Measurements from ENCODE around the gene TFEB.

The TFEB gene

GRCh38 chr6:41672016-41672415 lies 63.4 kb downstream of the TFEB start:
- Histone ChIP-seq H3K9ac (ENCODE audit: low read length) (no peak overlapping the region), H3K4me3 (ENCODE audit: low read length) (no peak overlapping the region), H3K4me1 (ENCODE audit: control insufficient read depth, low read depth, low read length) (no peaks in the 10 kb centered on the region), H3K9me3 (ENCODE audit: control insufficient read depth, low read depth, low read length) (peaks cover 3% of the 10 kb centered on the region), H3K27ac (ENCODE audit: low read length) (no peak overlapping the region), H3K36me3 (ENCODE audit: control insufficient read depth, low read depth, low read length) (no peaks in the 10 kb centered on the region), H3K27me3 (ENCODE audit: control insufficient read depth, insufficient read depth, low read length) (peaks cover 7% of the 10 kb centered on the region)

- H3K27me3 ChIP-seq (ENCODE audit: control insufficient read depth, insufficient read depth, low read length), result peaks cover 3% of the 10 kb centered on the region
- no peak overlapping the region for H3K9ac ChIP-seq (ENCODE audit: low read length)
- no peak overlapping the region for H3K4me3 ChIP-seq (ENCODE audit: low read length)
- H3K36me3 ChIP-seq (ENCODE audit: control insufficient read depth, low read depth, low read length), result no peaks in the 10 kb centered on the region
- H3K27ac ChIP-seq (ENCODE audit: low read length), result no peak overlapping the region
- H3K9me3 ChIP-seq (ENCODE audit: control insufficient read depth, low read depth, low read length), result peaks cover 3% of the 10 kb centered on the region
- H3K4me1 ChIP-seq (ENCODE audit: control insufficient read depth, low read depth, low read length), result no peaks in the 10 kb centered on the region
Measured at GRCh38 chr6:41671376-41671775, 64.0 kb downstream of the TFEB start.

- Histone ChIP-seq H3K27ac (ENCODE audit: low read length) (no peak overlapping the region), H3K4me3 (ENCODE audit: low read length) (no peak overlapping the region), H3K9ac (ENCODE audit: low read length) (no peak overlapping the region), H3K9me3 (ENCODE audit: control insufficient read depth, low read depth, low read length) (peaks cover 3% of the 10 kb centered on the region), H3K27me3 (ENCODE audit: control insufficient read depth, insufficient read depth, low read length) (peaks cover 3% of the 10 kb centered on the region), H3K36me3 (ENCODE audit: control insufficient read depth, low read depth, low read length) (no peaks in the 10 kb centered on the region), H3K4me1 (ENCODE audit: control insufficient read depth, low read depth, low read length) (no peaks in the 10 kb centered on the region)
Measured at GRCh38 chr6:41670703-41671360, 64.6 kb downstream of the TFEB start.

- no peak overlapping the region for H3K4me3 ChIP-seq (ENCODE audit: low read length)
- no peaks in the 10 kb centered on the region for H3K36me3 ChIP-seq (ENCODE audit: control insufficient read depth, low read depth, low read length)
- H3K27ac ChIP-seq (ENCODE audit: low read length), result no peak overlapping the region
- peaks cover 3% of the 10 kb centered on the region for H3K9me3 ChIP-seq (ENCODE audit: control insufficient read depth, low read depth, low read length)
- no peak overlapping the region for H3K9ac ChIP-seq (ENCODE audit: low read length)
- H3K27me3 ChIP-seq (ENCODE audit: control insufficient read depth, insufficient read depth, low read length), result peaks cover 3% of the 10 kb centered on the region
- no peaks in the 10 kb centered on the region for H3K4me1 ChIP-seq (ENCODE audit: control insufficient read depth, low read depth, low read length)
Measured at GRCh38 chr6:41668968-41669367, 66.4 kb downstream of the TFEB start.

GRCh38 chr6:41667195-41667594 lies 68.2 kb downstream of the TFEB start:
- H3K36me3 ChIP-seq (ENCODE audit: control insufficient read depth, low read depth, low read length), result no peaks in the 10 kb centered on the region
- peaks cover 3% of the 10 kb centered on the region for H3K9me3 ChIP-seq (ENCODE audit: control insufficient read depth, low read depth, low read length)
- no peak overlapping the region for H3K9ac ChIP-seq (ENCODE audit: low read length)
- no peaks in the 10 kb centered on the region for H3K4me1 ChIP-seq (ENCODE audit: control insufficient read depth, low read depth, low read length)
- peaks cover 3% of the 10 kb centered on the region for H3K27me3 ChIP-seq (ENCODE audit: control insufficient read depth, insufficient read depth, low read length)
- no peak overlapping the region for H3K27ac ChIP-seq (ENCODE audit: low read length)
- H3K4me3 ChIP-seq (ENCODE audit: low read length), result no peak overlapping the region

GRCh38 chr6:41664271-41664670 lies 71.1 kb downstream of the TFEB start:
- no peak overlapping the region for H3K27ac ChIP-seq (ENCODE audit: low read length)
- H3K4me3 ChIP-seq (ENCODE audit: low read length), result no peak overlapping the region
- H3K36me3 ChIP-seq (ENCODE audit: control insufficient read depth, low read depth, low read length), result no peaks in the 10 kb centered on the region
- H3K9me3 ChIP-seq (ENCODE audit: control insufficient read depth, low read depth, low read length), result peaks cover 3% of the 10 kb centered on the region
- no peaks in the 10 kb centered on the region for H3K4me1 ChIP-seq (ENCODE audit: control insufficient read depth, low read depth, low read length)
- no peaks in the 10 kb centered on the region for H3K27me3 ChIP-seq (ENCODE audit: control insufficient read depth, insufficient read depth, low read length)
- H3K9ac ChIP-seq (ENCODE audit: low read length), result no peak overlapping the region

- Histone ChIP-seq H3K27ac (ENCODE audit: low read length) (no peak overlapping the region), H3K4me1 (ENCODE audit: control insufficient read depth, low read depth, low read length) (no peaks in the 10 kb centered on the region), H3K36me3 (ENCODE audit: control insufficient read depth, low read depth, low read length) (no peaks in the 10 kb centered on the region), H3K9ac (ENCODE audit: low read length) (no peak overlapping the region), H3K9me3 (ENCODE audit: control insufficient read depth, low read depth, low read length) (no peaks in the 10 kb centered on the region), H3K4me3 (ENCODE audit: low read length) (no peak overlapping the region), H3K27me3 (ENCODE audit: control insufficient read depth, insufficient read depth, low read length) (no peaks in the 10 kb centered on the region)
Measured at GRCh38 chr6:41663568-41663967, 71.8 kb downstream of the TFEB start.

GRCh38 chr6:41659935-41660334 lies 75.5 kb downstream of the TFEB start:
- Histone ChIP-seq H3K4me1 (ENCODE audit: control insufficient read depth, low read depth, low read length) (no peaks in the 10 kb centered on the region), H3K27ac (ENCODE audit: low read length) (no peak overlapping the region), H3K4me3 (ENCODE audit: low read length) (no peak overlapping the region), H3K27me3 (ENCODE audit: control insufficient read depth, insufficient read depth, low read length) (no peaks in the 10 kb centered on the region), H3K36me3 (ENCODE audit: control insufficient read depth, low read depth, low read length) (no peaks in the 10 kb centered on the region), H3K9ac (ENCODE audit: low read length) (no peak overlapping the region), H3K9me3 (ENCODE audit: control insufficient read depth, low read depth, low read length) (no peaks in the 10 kb centered on the region)

GRCh38 chr6:41658636-41659035 lies 76.8 kb downstream of the TFEB start:
- Histone ChIP-seq H3K9me3 (ENCODE audit: control insufficient read depth, low read depth, low read length) (no peaks in the 10 kb centered on the region), H3K36me3 (ENCODE audit: control insufficient read depth, low read depth, low read length) (no peaks in the 10 kb centered on the region), H3K4me3 (ENCODE audit: low read length) (no peak overlapping the region), H3K9ac (ENCODE audit: low read length) (no peak overlapping the region), H3K27ac (ENCODE audit: low read length) (no peak overlapping the region), H3K4me1 (ENCODE audit: control insufficient read depth, low read depth, low read length) (no peaks in the 10 kb centered on the region), H3K27me3 (ENCODE audit: control insufficient read depth, insufficient read depth, low read length) (no peaks in the 10 kb centered on the region)

GRCh38 chr6:41657131-41658094 lies 78.0 kb downstream of the TFEB start:
- no peak overlapping the region for H3K4me3 ChIP-seq (ENCODE audit: low read length)
- no peaks in the 10 kb centered on the region for H3K9me3 ChIP-seq (ENCODE audit: control insufficient read depth, low read depth, low read length)
- H3K27ac ChIP-seq (ENCODE audit: low read length), result no peak overlapping the region
- no peaks in the 10 kb centered on the region for H3K27me3 ChIP-seq (ENCODE audit: control insufficient read depth, insufficient read depth, low read length)
- H3K9ac ChIP-seq (ENCODE audit: low read length), result no peak overlapping the region
- no peaks in the 10 kb centered on the region for H3K4me1 ChIP-seq (ENCODE audit: control insufficient read depth, low read depth, low read length)
- H3K36me3 ChIP-seq (ENCODE audit: control insufficient read depth, low read depth, low read length), result no peaks in the 10 kb centered on the region

GRCh38 chr6:41656002-41656691 lies 79.3 kb downstream of the TFEB start:
- peaks cover 1% of the 10 kb centered on the region for H3K36me3 ChIP-seq (ENCODE audit: control insufficient read depth, low read depth, low read length)
- no peak overlapping the region for H3K4me3 ChIP-seq (ENCODE audit: low read length)
- no peak overlapping the region for H3K9ac ChIP-seq (ENCODE audit: low read length)
- no peak overlapping the region for H3K27ac ChIP-seq (ENCODE audit: low read length)
- no peaks in the 10 kb centered on the region for H3K9me3 ChIP-seq (ENCODE audit: control insufficient read depth, low read depth, low read length)
- no peaks in the 10 kb centered on the region for H3K27me3 ChIP-seq (ENCODE audit: control insufficient read depth, insufficient read depth, low read length)
- no peaks in the 10 kb centered on the region for H3K4me1 ChIP-seq (ENCODE audit: control insufficient read depth, low read depth, low read length)
